ENCODE data around the gene EP400. TPM values are rescaled to one million over a fixed set of nuclear protein-coding genes. Genes with fewer than 3 reads are reported as not detected.

Gene EP400
- total and polyA plus RNA-seq, 2 of the 8 experiments (the other 6 are each of a cell fraction or from before 2014, with no cell fraction given) = 13.1 to 69.7 TPM

- Histone ChIP-seq H3K9ac (replicated peaks in 1 of 4; ENCODE audit: extremely low read depth in 1 of 4, low read depth in 3 of 4, low read length in 3 of 4) (no peak overlapping the region), H3K4me1 (replicated peaks in 1 of 4; ENCODE audit: control insufficient read depth in 3 of 4, insufficient read depth in 4 of 4, low read length in 3 of 4) (no peaks in the 10 kb centered on the region), H3K18ac (ENCODE audit: extremely low read depth, low read length) (no peak overlapping the region), H2AFZ (ENCODE audit: low read length) (no peak overlapping the region), H4K91ac (replicated peaks; ENCODE audit: insufficient read length, low read length) (no peak overlapping the region), H3K27me3 (replicated peaks in 1 of 4; ENCODE audit: control insufficient read depth in 3 of 4, extremely low read depth in 1 of 4, insufficient read depth in 3 of 4, low read length in 3 of 4) (no peaks in the 10 kb centered on the region), H4K20me1 (replicated peaks in 1 of 2; ENCODE audit: control insufficient read depth in 1 of 2, insufficient read depth in 2 of 2, low read length in 2 of 2) (peaks cover 0 to 4% of the 10 kb centered on the region in 2 experiments), H3K14ac (ENCODE audit: insufficient read length) (no peak overlapping the region), H3K23me2 (ENCODE audit: low read depth, low read length) (peaks cover 5% of the 10 kb centered on the region; the same call in 1 of the 2 replicates), H4K8ac (ENCODE audit: extremely low read depth, insufficient read depth, low read length) (no peak overlapping the region), H2BK20ac (ENCODE audit: low read length) (no peak overlapping the region), H3K79me1 (ENCODE audit: low read depth, low read length) (no peaks in the 10 kb centered on the region), H3K79me2 (ENCODE audit: control insufficient read depth in 1 of 2, insufficient read depth in 2 of 2, low read length in 2 of 2) (no peaks in the 10 kb centered on the region), H3K23ac (ENCODE audit: insufficient read length) (no peak overlapping the region), H3K9me3 (ENCODE audit: insufficient read depth in 2 of 2, low read depth in 1 of 2, low read length in 1 of 2) (peaks cover 10 to 16% of the 10 kb centered on the region in 2 experiments), H2AK5ac (ENCODE audit: low read depth, low read length) (no peak overlapping the region), H4K5ac (ENCODE audit: insufficient read length, low read depth, low read length) (no peak overlapping the region), H3K36me3 (ENCODE audit: control insufficient read depth in 2 of 4, insufficient read depth in 4 of 4, low read length in 3 of 4) (peaks cover 2 to 35% (median 25%) of the 10 kb centered on the region in 4 experiments; a peak in 6 of 8 replicates), H3K4me2 (ENCODE audit: insufficient read depth in 1 of 2, low read depth in 2 of 2, low read length in 2 of 2) (no peak overlapping the region), H3K56ac (replicated peaks; ENCODE audit: insufficient read length, low read depth, low read length) (peak overlapping the region; percentile 77), H2BK12ac (ENCODE audit: low read depth, low read length) (no peak overlapping the region), H2BK5ac (ENCODE audit: low read depth, low read length) (no peak overlapping the region), H3K4me3 (ENCODE audit: extremely low read depth in 1 of 4, insufficient read depth in 2 of 4, low read depth in 3 of 4, low read length in 4 of 4) (no peak overlapping the region), H2BK120ac (replicated peaks; ENCODE audit: low read depth, low read length) (no peak overlapping the region), H2BK15ac (ENCODE audit: low read length) (no peak overlapping the region), H3K27ac (ENCODE audit: low read depth, low read length) (no peak overlapping the region), H3K4ac (replicated peaks; ENCODE audit: insufficient read length, low read depth, low read length) (no peak overlapping the region)
- ChIA-PET CTCF (ENCODE audit: partially characterized antibody) (interaction anchor here (0.9 to 1.1 kb wide), 2 partner anchors 9 to 19 kb away, joined by 3 to 4 read pairs; no protein-coding TSS in a partner anchor), POLR2A (ENCODE audit: partially characterized antibody) (interaction anchor here (1.7 kb wide), 1 partner anchor 9 kb away, joined by 8 read pairs; no protein-coding TSS in a partner anchor)
- TF ChIP-seq SP1 (IDR thresholded peaks at IDR 0.05; ENCODE audit: low read depth, low read length) = no peak
- TF ChIP-seq CTBP2 (IDR thresholded peaks at IDR 0.05; ENCODE audit: borderline replicate concordance, insufficient read depth, insufficient read length, low read length) = no peak
- FAIRE-seq = no peak
- 83% methylated on average over 12 of the region's 12 CpGs; no CpG with 5 or more reads in 1 of the 2 experiments for WGBS, 2 experiments (ENCODE audit: extremely low coverage in 1 of 2, insufficient coverage in 1 of 2, insufficient read length in 1 of 2, insufficient replicate concordance in 2 of 2, low coverage in 1 of 2, low lambda C conversion rate in 2 of 2, missing lambda C conversion rate in 1 of 2)
- DNase-seq (ENCODE audit: low read depth in 1 of 2, low spot score in 2 of 2) = no peak
Measured at GRCh38 chr12:132123970-132124765, 174.4 kb downstream of the EP400 start.

All from H1 (cell line).